Measurements from ENCODE around the gene RAD51AP1. TPM values are rescaled to one million over a fixed set of nuclear protein-coding genes. Genes with fewer than 3 reads are reported as not detected.

The RAD51AP1 gene
- total RNA-seq, 1 experiment from 2014 or later, result 44.3 TPM

DNA sequence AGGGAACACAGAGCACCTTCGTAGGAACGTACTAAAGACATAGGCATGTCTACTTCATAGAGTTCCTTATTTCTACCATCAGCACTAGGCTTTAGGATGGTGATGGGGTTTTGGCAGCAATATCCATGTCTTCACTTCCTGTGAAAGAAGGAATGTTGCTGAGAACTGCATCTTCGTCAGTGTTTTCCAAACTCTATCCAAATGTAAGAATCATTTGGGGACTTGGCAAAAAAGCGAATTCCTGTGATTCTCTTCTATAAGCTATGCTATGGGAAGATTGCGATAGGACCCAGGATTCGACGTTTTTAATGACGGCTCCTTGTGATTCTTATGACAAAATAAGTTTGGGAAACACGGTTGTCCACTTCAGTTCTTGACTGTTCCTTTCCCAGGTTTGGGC lies 70.4 kb downstream of the RAD51AP1 start:
- Histone ChIP-seq H3K4me3 (no peak overlapping the region), H3K27me3 (no peaks in the 10 kb centered on the region), H3K36me3 (peaks cover 11% of the 10 kb centered on the region), H3K9me3 (no peaks in the 10 kb centered on the region)
- DNase-seq, result no peak

Other genes with a start within 250 kb of the RAD51AP1 start
- 9.9 and 86.7 TPM in 2 replicates for gene TIGAR, start 217.7 kb upstream of the RAD51AP1 start, total RNA-seq (2014; rRNA removed; shearing (Covaris generic); ENCODE audit: low replicate concordance)
- not detected in 2 replicates for gene FGF23, start 159.2 kb upstream of the RAD51AP1 start, total RNA-seq (2014; rRNA removed; shearing (Covaris generic); ENCODE audit: low replicate concordance)
- not detected in 2 replicates for gene FGF6, start 93.1 kb upstream of the RAD51AP1 start, total RNA-seq (2014; rRNA removed; shearing (Covaris generic); ENCODE audit: low replicate concordance)
- gene DYRK4, start 23.3 kb downstream of the RAD51AP1 start, total RNA-seq (2014; rRNA removed; shearing (Covaris generic); ENCODE audit: low replicate concordance), result 14.6 and 56.7 TPM in 2 replicates
- gene AKAP3, start 110.2 kb downstream of the RAD51AP1 start, total RNA-seq (2014; rRNA removed; shearing (Covaris generic); ENCODE audit: low replicate concordance), result not detected in 2 replicates
- 39.5 and 150 TPM in 2 replicates for gene NDUFA9, start 110.2 kb downstream of the RAD51AP1 start, total RNA-seq (2014; rRNA removed; shearing (Covaris generic); ENCODE audit: low replicate concordance)
- not detected in 2 replicates for gene GALNT8, start 181.5 kb downstream of the RAD51AP1 start, total RNA-seq (2014; rRNA removed; shearing (Covaris generic); ENCODE audit: low replicate concordance)